ENCODE data around the gene PDE4D.

DNA sequence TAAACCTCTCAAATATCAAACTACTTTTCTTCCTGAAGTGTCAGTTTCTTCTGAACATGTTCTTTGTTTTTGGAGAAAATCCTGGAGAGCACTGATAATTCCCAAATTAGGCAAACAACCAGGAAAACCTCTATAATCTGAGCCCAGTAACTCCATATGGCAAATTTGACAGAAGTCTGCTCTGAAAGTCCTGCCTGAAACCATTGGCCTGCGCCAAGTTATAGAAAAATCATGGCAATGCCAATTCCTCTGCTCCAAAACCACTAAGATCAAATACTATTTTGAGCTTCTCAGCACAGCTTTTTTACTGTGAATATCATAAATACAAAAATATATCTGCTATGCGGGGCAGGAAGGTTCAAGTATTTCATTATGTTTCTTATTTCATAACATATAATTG is 45.9 kb downstream of the PDE4D start:
- TF ChIP-seq CTCF (IDR thresholded peaks at IDR 0.05; ENCODE audit: insufficient read depth, low read depth, low read length) (no peak), EZH2 (IDR thresholded peaks at IDR 0.05; ENCODE audit: insufficient read depth, low read length) (no peak)

Measured in astrocyte (in vitro differentiated cells and primary cell).